Lower leg skin (tissue), 3 donors: ENCODE measurements around the gene PGF.

Experiments used
- CTCF ChIP-seq, 3 donors: fragments of 450-650 bp; IDR thresholded peaks; one replicate each; pipeline ENCODE4 v1.5.1; 2016; ENCODE audit warnings: antibody characterized with exemption in 3 of 3, mild to moderate bottlenecking in 3 of 3, moderate library complexity in 2 of 3
- POLR2A ChIP-seq, 2 donors: fragments of 450-650 bp; IDR thresholded peaks; one replicate each; pipeline ENCODE4 v1.6.1; 2016 to 2017; ENCODE audit warnings: antibody characterized with exemption in 2 of 2, mild to moderate bottlenecking in 1 of 2, moderate library complexity in 1 of 2

DNA sequence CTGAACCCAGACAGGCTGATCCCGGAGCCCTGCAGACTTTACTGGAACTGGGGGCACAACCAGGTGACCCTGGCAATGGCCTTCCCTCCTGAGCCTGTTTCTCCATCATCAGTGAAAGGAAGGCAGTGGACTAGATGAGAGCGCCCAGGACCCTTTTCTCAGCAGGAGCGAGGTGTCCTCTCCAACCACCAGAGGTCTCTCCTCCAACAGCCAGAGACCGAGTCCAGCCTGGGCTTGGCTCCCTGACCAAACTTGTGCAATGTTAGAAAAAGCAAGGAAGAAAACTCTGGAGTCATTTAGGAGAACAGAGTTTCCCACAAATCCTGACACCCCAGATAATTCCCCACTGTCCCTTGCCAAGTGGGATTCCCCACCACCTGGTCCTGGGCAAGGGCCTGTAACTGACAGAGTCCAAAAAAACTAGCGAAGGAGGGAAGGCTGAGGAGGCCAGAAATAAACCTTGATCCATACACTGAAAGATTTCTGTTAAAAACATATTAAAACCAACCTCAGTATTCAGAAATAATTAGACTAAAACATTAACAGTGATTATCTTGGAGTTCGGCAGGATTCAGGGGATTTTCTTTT lies 41.3 kb downstream of the PGF start:
- peak in 1 of 3 donors; percentile 38 for TF ChIP-seq CTCF (IDR thresholded peaks at IDR 0.05)
- TF ChIP-seq POLR2A (IDR thresholded peaks at IDR 0.05), result no peak
